Ovary (tissue), 9 donors: Measurements from ENCODE around the gene TENT4A. TPM values are rescaled to one million over a fixed set of nuclear protein-coding genes. Genes with fewer than 3 reads are reported as not detected.
A peak's percentile ranks its signal among the peaks of the same experiment; 100 is the strongest.

Experiments used
- DNase-seq, 5 donors: peaks; one replicate each; pipeline ENCODE4 v3.0.0-alpha.2; 2019 to 2020
- H3K27ac ChIP-seq, 2 donors: fragments of 200-600 bp; one replicate each; pipeline versions ENCODE4 v1.5.1 to v1.8.0; 2019 to 2022
- H3K27me3 ChIP-seq: fragments of 200-600 bp; one replicate; pipeline ENCODE4 v1.8.0; 2022
- H3K36me3 ChIP-seq: fragments of 200-600 bp; sonication (generic); one replicate; pipeline ENCODE4 v1.5.1; 2019
- H3K4me1 ChIP-seq: one replicate; pipeline ENCODE4 v1.8.1; 2013; ENCODE audit warnings: mild to moderate bottlenecking, moderate library complexity; ENCODE audit not compliant: insufficient read depth
- H3K4me3 ChIP-seq: fragments of 200-600 bp; sonication (generic); one replicate; pipeline ENCODE4 v1.5.1; 2017
- H3K9me3 ChIP-seq, 2 donors: fragments of 200-600 bp in 1 of 2; sonication (generic) in 1 of 2; one replicate each; pipeline versions ENCODE4 v1.5.1 to v1.8.1; 2013 to 2019; ENCODE audit warnings: mild to moderate bottlenecking in 1 of 2, moderate library complexity in 1 of 2
- CTCF ChIP-seq, 3 donors: fragments of 450-650 bp in 2 of 3; fragments of 200-600 bp in 1 of 3; IDR thresholded peaks; one replicate each; pipeline versions ENCODE4 v1.5.1 to v1.8.0; 2016 to 2022; ENCODE audit warnings: antibody characterized with exemption in 3 of 3, mild to moderate bottlenecking in 1 of 3
- EP300 ChIP-seq: sonication (generic); formaldehyde crosslinking; IDR thresholded peaks from one replicate; pipeline ENCODE4 v1.6.1; 2017; ENCODE audit warnings: antibody characterized with exemption
- POLR2A ChIP-seq: fragments of 450-650 bp; IDR thresholded peaks from one replicate; pipeline ENCODE4 v1.6.1; 2017; ENCODE audit warnings: antibody characterized with exemption, mild to moderate bottlenecking, moderate library complexity
- WGBS, 3 donors: extraction: QIAGEN DNeasy Blood & Tissue Kit in 1 of 3; methylation state at CpG; one replicate each; pipeline versions ENCODE4 v1.1.5 to v1.1.7; 2013 to 2017; 5-methylcytosine and 5-hydroxymethylcytosine counted together
- intact Hi-C, 4 donors: fragments of 100-400 bp; cut with DNase I; formaldehyde crosslinking; loops; one replicate each; pipeline versions ENCODE4 v1.11.0 to v1.15.1; 2022 to 2023
- polyA plus RNA-seq, 2 donors: library from polyadenylated mRNA; stranded (reverse); fragments of 200-250 nt in 1 of 2; fragments of 350-450 nt in 1 of 2; fragmentation: Illumina TruSeq in 1 of 2; extraction: RNeasy Lipid Tissue Mini Kit (QIAGEN cat#74804) in 1 of 2; gene quantifications; one replicate each; pipeline ENCODE4 v1.2.3, GENCODE V29; 2013 to 2014
- total RNA-seq, 7 donors: library from RNA; depleted of rRNA in 2 of 7; stranded (reverse); fragments of >200 nt in 2 of 7; fragmentation: NEBNext Ultra II Directional in 3 of 7; extraction: Animal tissue kit (Norgen Biotek cat#: 25700) in 3 of 7; gene quantifications; one replicate each; pipeline versions ENCODE4 v1.1.0 to v1.2.4, GENCODE V29; 2016 to 2023
- donor health status: DM: no; HTN: no; CAD: no; lungs with moderate emphysema.
- donor health status: DM: no; HTN: no; CAD: no.
- donor health status: Bipolar disorder and iron deficiency.
- donor health status: DM: yes; HTN: yes; CAD: no.
- donor health status: DM: no; HTN: no; CAD: no.
- donor health status: DM: yes; HTN: yes; CAD: no.

Gene TENT4A
- total and polyA plus RNA-seq, 9 donors = 12.4 to 29.6 (median 22.9) TPM

- intact Hi-C loops = loop anchor here in 2 of 4 donors (5.0 to 10.0 kb wide), 2 partner anchors 79 to 337 kb away; partner anchors contain the start of genes MED10 (in 1 of the 2), NSUN2 (in 1 of the 2) and SRD5A1 (in 1 of the 2)
- no peaks in the 10 kb centered on the region for H3K27me3 ChIP-seq
- peak overlapping the region; percentile 72 for H3K4me3 ChIP-seq
- TF ChIP-seq CTCF (IDR thresholded peaks at IDR 0.05) = no peak
- no peak for TF ChIP-seq EP300
- TF ChIP-seq POLR2A = no peak
- H3K4me1 ChIP-seq = peaks cover 10% of the 10 kb centered on the region
- 31 to 36% (median 34%) methylated on average over 15 of the region's 15 CpGs for WGBS, 3 donors
- no peaks in the 10 kb centered on the region for H3K36me3 ChIP-seq
- no peaks in the 10 kb centered on the region for H3K9me3 ChIP-seq
- peak overlapping the region; percentile 85 to 86 for H3K27ac ChIP-seq
- DNase-seq = peak in 1 of 5 donors; percentile 21
These were observed 1.7 kb upstream of the TENT4A start for GRCh38 chr5:6711409-6712141.

GRCh38 chr5:6712142-6712576, 1.1 kb upstream of the TENT4A start:
- peak; percentile 29 to 67 (median 60) for DNase-seq
- peak overlapping the region; percentile 85 to 86 for H3K27ac ChIP-seq
- no peaks in the 10 kb centered on the region for H3K9me3 ChIP-seq
- peaks cover 16% of the 10 kb centered on the region for H3K4me1 ChIP-seq
- no peaks in the 10 kb centered on the region for H3K36me3 ChIP-seq
- intact Hi-C loops = loop anchor here in 2 of 4 donors (5.0 to 10.0 kb wide), 2 partner anchors 80 to 337 kb away; partner anchors contain the start of genes MED10 (in 1 of the 2), NSUN2 (in 1 of the 2) and SRD5A1 (in 1 of the 2)
- 1% methylated on average over 31 to 36 of the region's 36 CpGs for WGBS, 3 donors
- no peaks in the 10 kb centered on the region for H3K27me3 ChIP-seq
- TF ChIP-seq CTCF (IDR thresholded peaks at IDR 0.05) (peak in 2 of 3 donors; percentile 21 to 25), EP300 (no peak), POLR2A (no peak)
- peak overlapping the region; percentile 72 for H3K4me3 ChIP-seq

- no peaks in the 10 kb centered on the region for H3K36me3 ChIP-seq
- TF ChIP-seq EP300 = no peak
- peak in 1 of 3 donors; percentile 27 for TF ChIP-seq CTCF (IDR thresholded peaks at IDR 0.05)
- peak; percentile 57 for TF ChIP-seq POLR2A
- no peaks in the 10 kb centered on the region for H3K9me3 ChIP-seq
- peak overlapping the region; percentile 72 for H3K4me3 ChIP-seq
- H3K27ac ChIP-seq = peak overlapping the region; percentile 85 to 86
- peaks cover 20% of the 10 kb centered on the region for H3K4me1 ChIP-seq
- DNase-seq = peak; percentile 97 to 98 (median 98)
- H3K27me3 ChIP-seq = no peaks in the 10 kb centered on the region
- intact Hi-C loops = loop anchor here in 2 of 4 donors (5.0 to 10.0 kb wide), 2 partner anchors 80 to 338 kb away; partner anchors contain the start of genes MED10 (in 1 of the 2), NSUN2 (in 1 of the 2) and SRD5A1 (in 1 of the 2)
- WGBS, 3 donors = 0% methylated on average over 34 to 85 of the region's 85 CpGs
These were observed 507 bp upstream of the TENT4A start for GRCh38 chr5:6712577-6713273.
